A673 (cell line): ENCODE measurements around the gene AOPEP. TPM values are rescaled to one million over a fixed set of nuclear protein-coding genes. Genes with fewer than 3 reads are reported as not detected.

Source experiments
- BruUV-seq: library from RNA; stranded (reverse); fragments of 400-500 nt; replicated peaks from 2 replicates; lab custom pipeline; 2021; lab: Mats Ljungman, UMichigan
- CTCF ChIA-PET: fragments of 300-600 bp; sonication (Branson Sonifier 250); formaldehyde crosslinking; loops from one replicate; lab custom pipeline; 2022; ENCODE audit warnings: antibody characterized with exemption; lab: Charles Lee
- POLR2A ChIA-PET: fragments of 300-600 bp; sonication (Branson Sonifier 250); formaldehyde crosslinking; loops from one replicate; lab custom pipeline; 2022; ENCODE audit warnings: antibody characterized with exemption; ENCODE audit not compliant: low non-redundant PET; lab: Charles Lee
- DNase-seq: peaks from one replicate; pipeline ENCODE4 v3.0.0-alpha.2; 2015; ENCODE audit warnings: low spot score
- H3K27ac ChIP-seq: fragments of 200-600 bp; sonication (generic); 2 replicates; pipeline ENCODE4 v1.5.1; 2016; ENCODE audit warnings: mixed run types, low read depth, mild to moderate bottlenecking, mixed read lengths, antibody characterized with exemption, low read length; ENCODE audit not compliant: poor library complexity, severe bottlenecking
- H3K27me3 ChIP-seq: fragments of 200-600 bp; sonication (generic); replicated peaks from 2 replicates; pipeline ENCODE4 v1.6.1; 2017; ENCODE audit warnings: mixed run types, low read depth, mild to moderate bottlenecking, mixed read lengths, antibody characterized with exemption, low read length; ENCODE audit not compliant: insufficient read depth, poor library complexity
- H3K36me3 ChIP-seq: fragments of 200-600 bp; sonication (generic); 2 replicates; pipeline ENCODE4 v1.6.1; 2016; ENCODE audit warnings: mixed run types, mild to moderate bottlenecking, mixed read lengths, antibody characterized with exemption, low read length; ENCODE audit not compliant: insufficient read depth, poor library complexity, severe bottlenecking
- H3K4me1 ChIP-seq: fragments of 200-600 bp; sonication (generic); 2 replicates; pipeline ENCODE4 v1.6.1; 2017; ENCODE audit warnings: mixed run types, mild to moderate bottlenecking, mixed read lengths, antibody characterized with exemption, low read length; ENCODE audit not compliant: insufficient read depth, poor library complexity, severe bottlenecking
- H3K4me3 ChIP-seq: fragments of 200-600 bp; sonication (generic); 2 replicates; pipeline ENCODE4 v1.5.1; 2016; ENCODE audit warnings: low read depth, mixed run types, mild to moderate bottlenecking, mixed read lengths, low read length; ENCODE audit not compliant: poor library complexity, severe bottlenecking
- H3K9me3 ChIP-seq: fragments of 200-600 bp; sonication (generic); 2 replicates; pipeline ENCODE4 v1.6.1; 2016; ENCODE audit warnings: mixed run types, low read depth, mild to moderate bottlenecking, mixed read lengths, antibody characterized with exemption, low read length; ENCODE audit not compliant: poor library complexity, severe bottlenecking
- CTCF ChIP-seq: fragments of 300-800, 200-600 bp; sonication (generic); conservative IDR thresholded peaks from 2 replicates; pipeline ENCODE4 v1.5.1; 2017; ENCODE audit warnings: low read depth, mild to moderate bottlenecking, antibody characterized with exemption, low read length, moderate library complexity, mixed read lengths
- EZH2 ChIP-seq: fragments of 200-600 bp; sonication (generic); IDR thresholded peaks from 2 replicates; pipeline ENCODE4 v1.6.1; 2017; ENCODE audit warnings: borderline replicate concordance, low read depth, mild to moderate bottlenecking, mixed read lengths, antibody characterized with exemption, low read length; ENCODE audit not compliant: poor library complexity, severe bottlenecking
- intact Hi-C: fragments of 100-400 bp; cut with micrococcal nuclease; formaldehyde crosslinking; loops from one replicate; pipeline ENCODE4 v1.10.0; 2022; ENCODE audit not compliant: unreplicated experiment
- total RNA-seq: library from RNA; stranded (reverse); gene quantifications from 2 replicates; pipeline ENCODE4 v1.2.3, GENCODE V29; 2021

AOPEP gene
- total RNA-seq, 1 experiment from 2014 or later: 17.5 TPM

DNA sequence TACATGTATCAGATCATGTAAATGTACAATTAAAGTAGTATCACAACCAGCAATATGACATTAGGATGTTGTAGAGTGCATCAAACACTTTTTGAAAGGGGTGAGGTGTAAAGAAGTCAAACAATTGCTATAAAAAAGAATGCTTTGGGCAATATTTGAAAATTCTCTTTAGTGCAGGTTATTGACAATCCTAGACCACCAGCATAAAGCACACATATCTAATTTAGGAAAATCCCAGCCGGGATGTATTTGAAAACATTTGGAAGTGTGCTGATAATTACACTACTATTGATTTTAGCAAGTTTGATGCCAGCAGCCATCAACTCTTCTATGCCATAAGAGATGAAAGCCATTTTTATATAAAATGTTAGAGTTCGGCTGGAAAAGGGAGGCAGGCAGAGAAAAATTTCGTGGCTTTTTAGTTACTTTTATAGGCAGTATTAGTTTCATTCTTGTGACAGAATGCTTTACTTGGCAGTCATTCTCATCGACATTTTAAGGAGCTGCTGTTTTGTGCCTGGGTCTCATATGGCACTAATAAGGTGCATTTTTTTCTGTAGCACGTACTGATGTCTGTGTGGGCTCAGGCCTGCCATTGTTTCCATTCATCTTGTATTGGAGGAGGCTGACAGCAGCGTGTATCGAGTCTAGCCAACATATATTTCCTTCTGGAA is 285.7 kb downstream of the AOPEP start:
- TF ChIP-seq EZH2 (no peak), CTCF (no peak)
- intact Hi-C loops: no loop called here
- H3K27ac ChIP-seq: no peak overlapping the region
- DNase-seq: no peak
- H3K27me3 ChIP-seq: no peaks in the 10 kb centered on the region
- no peaks in the 10 kb centered on the region for H3K9me3 ChIP-seq
- peaks cover 5% of the 10 kb centered on the region for H3K36me3 ChIP-seq
- no peaks in the 10 kb centered on the region for H3K4me1 ChIP-seq
- ChIA-PET CTCF (no interaction called here), POLR2A (no interaction called here)
- no TSS peak for BruUV-seq
- H3K4me3 ChIP-seq: no peak overlapping the region

- POLR2A ChIA-PET: no interaction called here
Measured at GRCh38 chr9:95012902-95013301, 286.4 kb downstream of the AOPEP start.

GRCh38 chr9:95014917-95015316 is 288.4 kb downstream of the AOPEP start:
- ChIA-PET CTCF (no interaction called here), POLR2A (no interaction called here)
- BruUV-seq: no TSS peak
- no peak for TF ChIP-seq CTCF
- TF ChIP-seq EZH2: no peak
- Histone ChIP-seq H3K4me3 (no peak overlapping the region), H3K4me1 (no peaks in the 10 kb centered on the region), H3K27me3 (no peaks in the 10 kb centered on the region), H3K36me3 (peaks cover 8% of the 10 kb centered on the region), H3K27ac (no peak overlapping the region), H3K9me3 (no peaks in the 10 kb centered on the region)
- DNase-seq: no peak
- intact Hi-C loops: no loop called here

More at GRCh38 chr9:95012902-95013301, 286.4 kb downstream of the AOPEP start:
- DNase-seq: no peak
- intact Hi-C loops: no loop called here
- Histone ChIP-seq H3K9me3 (no peaks in the 10 kb centered on the region), H3K4me1 (no peaks in the 10 kb centered on the region), H3K36me3 (peaks cover 5% of the 10 kb centered on the region), H3K27me3 (no peaks in the 10 kb centered on the region), H3K4me3 (no peak overlapping the region), H3K27ac (no peak overlapping the region)
- no TSS peak for BruUV-seq
- CTCF ChIA-PET: no interaction called here
- no peak for TF ChIP-seq CTCF
- no peak for TF ChIP-seq EZH2
